NCI-H2227 (cell line): ENCODE results near the gene CANT1.

Experiments
- DNase-seq: peaks from one replicate; lab custom pipeline; 2025; ENCODE audit not compliant: unreplicated experiment; lab: John Stamatoyannopoulos, UW

The CANT1 gene

DNA sequence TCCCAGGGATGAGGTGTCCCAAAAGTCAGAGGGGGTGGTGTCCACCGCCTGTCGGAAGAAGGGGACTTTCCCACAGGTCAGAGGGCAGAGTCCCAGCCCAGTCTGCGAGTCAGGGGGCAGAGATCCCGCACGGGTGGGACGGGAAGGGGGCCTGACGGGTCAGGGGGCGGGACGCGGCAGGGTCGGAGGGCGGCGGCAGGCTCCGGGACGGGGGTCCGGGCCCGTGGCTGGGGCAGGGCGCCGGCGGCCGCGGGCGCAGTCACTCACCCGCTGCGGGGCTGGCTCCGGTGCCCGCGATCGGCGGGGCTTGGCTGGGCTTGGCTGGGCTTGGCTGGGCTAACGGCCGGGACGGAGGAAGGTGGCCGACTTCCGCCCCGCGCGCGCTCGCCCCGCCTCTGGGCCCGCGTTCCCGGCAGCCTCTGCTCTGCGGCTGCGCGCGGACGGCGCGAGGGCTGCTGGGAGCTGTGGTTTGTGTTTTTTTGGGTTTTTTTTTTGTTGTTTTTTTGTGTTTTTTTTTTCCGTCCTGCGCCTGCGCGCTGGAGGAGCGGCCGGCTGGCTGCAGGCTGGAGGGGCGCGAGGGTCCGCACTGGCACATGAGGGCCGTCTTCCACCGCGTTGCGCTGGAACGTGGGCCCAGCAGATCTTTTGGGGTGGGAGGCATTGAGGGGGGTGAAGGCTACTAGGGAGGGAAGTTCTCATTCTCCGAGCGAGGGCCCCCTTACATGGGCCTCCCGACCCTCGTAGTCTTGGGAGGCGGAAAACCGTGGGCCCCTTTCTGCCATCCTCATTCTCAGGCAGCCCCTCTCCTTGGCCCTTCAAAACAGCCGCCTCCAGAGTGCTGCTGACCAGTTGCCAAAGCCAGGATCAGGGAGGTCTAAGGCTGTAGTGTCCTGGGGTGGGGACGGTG lies at the start of gene CANT1:
TSS of gene CANT1 (minus strand) at position 368 of the 907 bp plus-strand sequence. CDS start 12,142 bp downstream, outside the sequence.
- peak; percentile 94 for DNase-seq

DNA sequence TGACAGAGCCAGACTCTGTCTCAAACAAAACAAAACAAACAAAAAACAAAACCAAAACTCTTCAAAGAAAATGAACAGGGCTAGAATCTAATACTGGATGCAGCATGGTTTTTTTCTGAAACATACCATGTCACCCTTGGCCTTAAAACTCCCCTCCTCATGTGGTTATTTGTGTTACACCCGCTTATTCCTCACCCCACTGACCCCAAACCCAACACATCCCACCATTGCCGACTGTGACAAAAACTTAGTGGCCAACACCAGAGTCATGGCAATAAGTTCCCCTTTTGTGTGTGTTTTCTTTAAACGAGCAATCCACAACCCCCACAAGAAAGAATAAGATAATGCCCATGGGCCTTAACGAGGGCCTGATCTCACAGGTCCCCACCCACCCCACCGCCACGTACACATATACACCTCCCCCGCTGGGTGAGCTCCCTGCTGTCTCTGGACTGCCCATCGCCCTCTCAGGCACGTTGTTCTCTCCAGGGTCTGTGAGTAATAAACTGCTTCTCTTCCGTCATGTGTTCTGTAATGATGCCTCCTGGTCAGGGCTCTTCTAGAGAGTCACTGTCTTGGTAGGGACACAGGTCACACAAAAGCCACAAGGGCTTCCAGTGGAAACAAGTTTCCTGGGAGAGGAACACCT lies 48.3 kb upstream of the CANT1 start:
- no peak for DNase-seq

DNA sequence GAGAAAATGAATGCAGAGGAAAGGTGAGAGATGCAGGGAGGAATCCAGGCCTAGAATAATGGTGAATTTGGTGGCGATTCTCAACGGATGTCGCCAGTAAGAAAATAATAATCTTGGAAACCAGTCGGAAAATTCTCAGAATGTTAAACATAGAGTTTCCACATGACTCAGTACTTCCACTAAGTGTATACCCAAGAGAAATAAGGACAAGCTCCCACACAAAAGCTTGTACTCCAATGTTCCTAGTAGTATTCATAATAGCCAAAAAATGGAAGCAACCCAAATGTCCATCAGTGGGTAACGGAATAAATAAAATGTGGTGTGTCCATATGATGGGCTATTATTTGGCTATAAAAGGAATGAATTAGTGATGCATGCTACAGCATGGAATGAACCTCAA lies 45.6 kb upstream of the CANT1 start:
- DNase-seq = no peak

DNA sequence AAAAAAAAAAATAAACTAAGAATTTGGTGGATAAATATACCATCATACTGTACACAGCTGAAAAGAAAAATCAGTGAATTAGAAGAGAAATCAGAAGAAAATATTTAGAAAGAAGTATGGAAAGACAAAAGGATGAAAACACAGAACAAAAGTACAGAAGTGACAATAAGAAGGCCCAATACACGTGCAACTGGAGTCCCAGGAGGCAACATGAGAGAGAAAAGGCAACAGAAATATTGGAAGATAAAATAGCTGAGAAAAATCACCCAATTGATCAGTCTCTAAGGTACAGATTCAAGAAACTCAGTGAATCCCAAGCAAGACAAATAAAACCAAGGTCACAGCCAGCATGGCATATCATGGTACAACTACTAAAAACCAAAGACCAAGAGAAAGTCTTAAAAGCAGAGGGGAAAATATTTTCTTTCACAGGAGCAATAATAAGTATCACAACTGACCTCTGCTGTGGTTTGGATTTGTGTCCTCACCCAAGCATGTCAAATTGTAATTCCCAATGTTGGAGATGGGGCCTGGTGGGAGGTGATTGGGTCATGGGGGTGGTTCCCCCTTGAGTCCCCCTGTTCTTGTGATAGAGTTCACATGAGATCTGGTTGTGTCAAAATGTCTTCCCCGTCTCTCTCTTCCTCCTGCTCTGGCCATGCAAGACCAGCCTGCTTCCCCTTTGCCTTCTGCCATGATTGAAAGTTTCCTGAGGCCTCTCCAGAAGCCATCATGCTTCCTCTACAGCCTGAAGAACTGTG lies 44.8 kb upstream of the CANT1 start:
- DNase-seq = no peak

DNA sequence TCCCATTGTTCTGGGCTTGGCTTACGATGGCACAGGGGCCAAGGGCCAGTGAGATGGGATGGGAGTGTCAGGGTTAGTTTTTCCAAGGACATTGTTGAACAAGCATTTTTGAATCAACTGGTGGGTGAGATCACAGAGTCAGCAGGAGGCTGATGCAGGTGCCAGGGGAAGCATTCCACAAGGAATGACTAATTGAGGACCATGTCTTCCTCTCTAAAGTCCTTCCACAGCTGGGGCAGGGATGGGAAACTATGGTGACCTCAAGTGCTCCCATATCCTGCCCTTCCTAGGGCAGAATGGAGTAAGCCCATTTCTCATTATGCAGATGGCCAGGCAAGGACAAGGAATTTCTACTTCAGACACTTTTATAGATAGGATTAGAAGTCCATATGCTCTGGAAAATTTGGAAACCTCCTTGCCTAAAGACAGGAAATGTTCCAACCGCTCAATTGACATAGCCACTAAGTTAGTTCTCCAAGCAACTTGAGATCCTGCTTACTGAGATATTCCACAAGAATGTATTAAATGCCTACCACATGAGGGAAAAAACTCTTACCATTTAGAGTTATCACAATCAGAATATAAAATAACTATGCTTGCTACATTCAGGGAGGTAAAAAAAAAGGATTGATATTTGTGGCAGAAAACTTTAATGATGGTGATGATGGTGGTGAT lies 43.8 kb upstream of the CANT1 start:
- no peak for DNase-seq

DNA sequence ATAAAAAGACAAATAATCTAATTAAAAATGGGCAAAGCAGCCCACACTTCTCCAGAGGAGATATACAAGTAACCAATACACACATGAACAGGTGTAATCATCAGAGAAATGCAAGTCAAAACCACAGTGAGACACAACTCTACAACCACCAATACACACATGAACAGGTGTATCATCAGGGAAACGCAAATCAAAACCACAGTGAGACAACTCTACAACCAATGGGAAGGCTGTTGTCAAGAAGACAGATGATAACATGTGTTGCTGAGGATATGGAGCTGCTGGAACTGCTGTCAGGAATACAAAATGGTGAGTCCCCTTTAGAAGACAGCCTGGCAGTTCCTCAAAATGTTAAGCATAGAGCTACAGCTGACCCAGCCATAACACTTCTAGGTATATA lies 42.6 kb upstream of the CANT1 start:
- no peak for DNase-seq

DNA sequence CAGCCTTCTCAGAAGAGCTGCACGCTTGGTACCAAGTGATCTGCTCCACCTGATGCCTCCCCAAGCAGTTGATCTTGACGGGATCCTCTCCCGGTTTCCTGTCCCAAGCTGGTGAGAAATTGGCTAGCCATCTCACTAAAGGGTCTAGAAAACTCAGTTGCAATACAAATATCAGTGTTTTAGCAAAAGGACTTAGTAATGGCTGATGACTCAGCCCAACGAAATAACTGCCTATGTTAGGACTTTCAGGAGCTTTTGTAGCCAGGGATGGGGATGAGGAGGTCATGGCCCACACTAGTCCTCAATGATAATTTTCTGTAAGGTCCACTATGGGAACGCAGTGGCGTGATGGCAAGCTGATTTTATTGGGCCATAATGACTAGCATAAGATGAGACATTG lies 41.7 kb upstream of the CANT1 start:
- DNase-seq = no peak

DNA sequence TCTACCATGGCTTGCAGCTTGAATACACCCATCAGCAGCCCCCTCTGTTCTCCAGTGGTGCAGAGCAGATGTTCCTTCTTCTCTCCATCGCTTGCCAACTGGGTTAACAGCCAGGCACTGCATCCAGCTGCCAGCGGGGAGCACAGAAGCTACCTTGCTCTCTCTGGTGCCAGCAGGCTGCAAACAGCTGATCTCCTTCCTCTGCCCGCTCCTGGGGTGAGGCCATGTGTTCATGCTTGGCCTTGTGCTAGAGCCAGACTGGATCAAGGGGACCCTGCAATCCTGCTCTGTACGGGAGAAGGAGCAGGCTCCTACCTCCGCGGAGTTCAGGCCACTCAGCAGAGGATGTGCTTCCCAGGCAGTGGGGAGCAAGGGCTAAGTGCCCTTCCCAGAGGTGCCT lies 41.0 kb upstream of the CANT1 start:
- DNase-seq = no peak

DNA sequence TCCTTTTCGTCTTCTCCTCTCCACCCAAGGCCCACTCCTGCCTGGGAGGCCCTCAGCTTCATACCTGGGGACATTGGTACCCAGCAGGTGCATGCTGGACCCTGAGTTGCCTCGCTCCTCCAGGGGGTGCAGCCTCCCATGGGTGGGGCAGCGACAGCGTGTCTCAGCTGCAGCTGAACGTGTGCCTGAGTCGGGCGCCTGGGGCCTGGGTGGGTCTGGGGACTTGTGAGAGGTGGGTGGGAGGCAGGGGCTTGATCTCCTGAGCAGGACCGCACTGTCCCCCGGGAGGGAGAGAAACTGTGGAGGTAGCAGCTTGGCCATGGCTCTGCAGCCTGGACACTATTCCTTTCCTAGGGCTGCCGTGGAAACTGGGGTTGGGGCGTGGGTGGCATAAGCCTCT lies 40.3 kb upstream of the CANT1 start:
- DNase-seq = no peak

DNA sequence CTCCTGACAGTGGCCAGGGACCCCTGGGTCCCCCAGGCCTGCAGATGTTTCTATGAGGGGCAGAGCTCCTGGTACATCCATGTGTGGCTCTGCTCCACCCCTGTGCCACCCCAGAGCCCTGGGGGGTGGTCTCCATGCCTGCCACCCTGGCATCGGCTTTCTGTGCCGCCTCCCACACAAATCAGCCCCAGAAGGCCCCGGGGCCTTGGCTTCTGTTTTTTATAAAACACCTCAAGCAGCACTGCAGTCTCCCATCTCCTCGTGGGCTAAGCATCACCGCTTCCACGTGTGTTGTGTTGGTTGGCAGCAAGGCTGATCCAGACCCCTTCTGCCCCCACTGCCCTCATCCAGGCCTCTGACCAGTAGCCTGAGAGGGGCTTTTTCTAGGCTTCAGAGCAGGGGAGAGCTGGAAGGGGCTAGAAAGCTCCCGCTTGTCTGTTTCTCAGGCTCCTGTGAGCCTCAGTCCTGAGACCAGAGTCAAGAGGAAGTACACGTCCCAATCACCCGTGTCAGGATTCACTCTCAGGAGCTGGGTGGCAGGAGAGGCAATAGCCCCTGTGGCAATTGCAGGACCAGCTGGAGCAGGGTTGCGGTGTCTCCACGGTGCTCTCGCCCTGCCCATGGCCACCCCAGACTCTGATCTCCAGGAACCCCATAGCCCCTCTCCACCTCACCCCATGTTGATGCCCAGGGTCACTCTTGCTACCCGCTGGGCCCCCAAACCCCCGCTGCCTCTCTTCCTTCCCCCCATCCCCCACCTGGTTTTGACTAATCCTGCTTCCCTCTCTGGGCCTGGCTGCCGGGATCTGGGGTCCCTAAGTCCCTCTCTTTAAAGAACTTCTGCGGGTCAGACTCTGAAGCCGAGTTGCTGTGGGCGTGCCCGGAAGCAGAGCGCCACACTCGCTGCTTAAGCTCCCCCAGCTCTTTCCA lies 39.5 kb upstream of the CANT1 start:
- DNase-seq = no peak

DNA sequence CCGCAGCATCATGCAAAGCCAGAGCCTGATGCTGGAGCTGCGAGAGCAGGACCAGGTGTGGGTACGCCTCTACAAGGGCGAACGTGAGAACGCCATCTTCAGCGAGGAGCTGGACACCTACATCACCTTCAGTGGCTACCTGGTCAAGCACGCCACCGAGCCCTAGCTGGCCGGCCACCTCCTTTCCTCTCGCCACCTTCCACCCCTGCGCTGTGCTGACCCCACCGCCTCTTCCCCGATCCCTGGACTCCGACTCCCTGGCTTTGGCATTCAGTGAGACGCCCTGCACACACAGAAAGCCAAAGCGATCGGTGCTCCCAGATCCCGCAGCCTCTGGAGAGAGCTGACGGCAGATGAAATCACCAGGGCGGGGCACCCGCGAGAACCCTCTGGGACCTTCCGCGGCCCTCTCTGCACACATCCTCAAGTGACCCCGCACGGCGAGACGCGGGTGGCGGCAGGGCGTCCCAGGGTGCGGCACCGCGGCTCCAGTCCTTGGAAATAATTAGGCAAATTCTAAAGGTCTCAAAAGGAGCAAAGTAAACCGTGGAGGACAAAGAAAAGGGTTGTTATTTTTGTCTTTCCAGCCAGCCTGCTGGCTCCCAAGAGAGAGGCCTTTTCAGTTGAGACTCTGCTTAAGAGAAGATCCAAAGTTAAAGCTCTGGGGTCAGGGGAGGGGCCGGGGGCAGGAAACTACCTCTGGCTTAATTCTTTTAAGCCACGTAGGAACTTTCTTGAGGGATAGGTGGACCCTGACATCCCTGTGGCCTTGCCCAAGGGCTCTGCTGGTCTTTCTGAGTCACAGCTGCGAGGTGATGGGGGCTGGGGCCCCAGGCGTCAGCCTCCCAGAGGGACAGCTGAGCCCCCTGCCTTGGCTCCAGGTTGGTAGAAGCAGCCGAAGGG lies 38.6 kb upstream of the CANT1 start:
- no peak for DNase-seq

DNA sequence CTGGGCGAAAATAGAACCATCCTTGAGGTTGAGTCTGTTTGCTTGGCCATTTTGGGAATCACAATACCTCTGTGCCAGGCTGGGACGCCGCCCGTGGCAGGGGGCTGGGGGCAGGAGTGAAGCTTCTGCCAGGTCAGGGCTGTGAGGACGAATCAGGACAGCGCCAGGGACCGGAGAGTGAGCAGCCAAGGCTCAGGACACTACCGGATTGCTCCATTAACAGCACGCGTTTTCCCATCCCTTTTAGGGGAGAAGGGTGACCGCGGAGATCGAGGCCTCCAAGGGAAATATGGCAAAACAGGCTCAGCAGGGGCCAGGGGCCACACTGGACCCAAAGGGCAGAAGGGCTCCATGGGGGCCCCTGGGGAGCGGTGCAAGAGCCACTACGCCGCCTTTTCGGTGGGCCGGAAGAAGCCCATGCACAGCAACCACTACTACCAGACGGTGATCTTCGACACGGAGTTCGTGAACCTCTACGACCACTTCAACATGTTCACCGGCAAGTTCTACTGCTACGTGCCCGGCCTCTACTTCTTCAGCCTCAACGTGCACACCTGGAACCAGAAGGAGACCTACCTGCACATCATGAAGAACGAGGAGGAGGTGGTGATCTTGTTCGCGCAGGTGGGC lies 37.8 kb upstream of the CANT1 start:
- DNase-seq = no peak

DNA sequence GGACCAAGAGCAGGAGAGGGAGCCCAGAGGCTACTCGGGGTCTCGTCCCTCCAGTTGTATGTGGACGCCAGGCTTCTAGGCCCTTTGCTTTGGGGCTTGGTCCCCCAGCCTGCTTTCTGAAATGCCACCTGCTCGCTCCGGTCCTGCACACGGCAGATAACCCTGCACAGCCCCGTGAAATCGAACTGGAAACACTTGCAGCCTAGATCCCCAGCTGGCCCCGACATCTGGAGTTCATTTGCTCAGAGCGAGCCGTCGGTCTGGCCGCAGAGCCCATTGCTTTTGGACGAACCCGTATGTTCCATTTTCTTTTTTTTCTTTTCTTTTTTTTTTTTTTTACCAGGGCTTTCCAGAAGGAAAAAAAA lies 37.3 kb upstream of the CANT1 start:
- no peak for DNase-seq

DNA sequence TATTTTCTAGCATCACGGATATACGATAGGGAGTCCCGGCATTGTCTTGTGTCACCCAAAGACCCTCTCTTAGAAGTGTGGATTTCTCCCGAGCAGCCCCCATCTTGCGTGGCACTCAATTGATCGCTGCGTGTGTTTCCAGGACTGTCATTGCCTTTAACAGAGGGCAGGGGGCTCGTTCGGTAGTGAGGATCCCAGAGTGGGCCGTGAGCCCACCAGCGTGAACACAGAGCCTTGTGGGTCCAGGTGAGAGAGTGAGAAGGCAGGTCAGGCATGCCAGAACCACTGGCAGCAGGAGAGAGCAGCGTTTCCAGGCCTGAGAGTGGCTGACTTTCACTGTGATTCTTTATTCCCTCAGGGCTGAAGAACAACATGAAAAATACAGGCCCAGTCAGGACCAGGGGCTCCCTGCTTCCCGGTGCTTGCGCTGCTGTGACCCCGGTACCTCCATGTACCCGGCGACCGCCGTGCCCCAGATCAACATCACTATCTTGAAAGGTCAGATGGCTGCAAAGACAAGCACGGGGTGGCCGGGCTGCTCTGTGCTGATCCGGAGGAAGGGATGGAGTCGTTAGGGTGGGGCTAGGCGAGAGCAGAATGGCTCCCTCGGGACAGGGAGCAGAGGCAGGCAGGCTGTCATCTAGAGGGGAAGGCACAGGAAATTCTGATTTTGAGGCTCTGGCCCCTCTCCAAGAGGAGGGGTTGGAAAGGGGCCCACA lies 36.8 kb upstream of the CANT1 start:
- DNase-seq = no peak

DNA sequence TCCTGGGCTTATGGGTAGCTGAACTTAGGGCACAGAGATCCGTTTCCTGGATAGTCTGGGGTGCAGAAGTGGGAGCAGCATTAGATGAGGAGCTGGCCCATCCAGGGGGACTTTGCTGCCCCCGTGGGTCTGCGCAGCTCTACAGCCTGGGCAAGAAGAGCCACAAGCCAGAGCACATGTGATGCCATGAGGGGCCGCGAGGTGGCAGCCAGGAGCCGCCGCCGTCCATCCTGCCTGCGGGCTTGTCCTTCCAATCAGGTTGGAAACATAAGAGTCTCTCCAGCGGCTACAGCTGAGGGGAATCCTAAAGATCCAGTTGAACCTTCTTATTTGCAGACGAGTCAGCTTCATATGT lies 36.3 kb upstream of the CANT1 start:
- peak; percentile 78 for DNase-seq

DNA sequence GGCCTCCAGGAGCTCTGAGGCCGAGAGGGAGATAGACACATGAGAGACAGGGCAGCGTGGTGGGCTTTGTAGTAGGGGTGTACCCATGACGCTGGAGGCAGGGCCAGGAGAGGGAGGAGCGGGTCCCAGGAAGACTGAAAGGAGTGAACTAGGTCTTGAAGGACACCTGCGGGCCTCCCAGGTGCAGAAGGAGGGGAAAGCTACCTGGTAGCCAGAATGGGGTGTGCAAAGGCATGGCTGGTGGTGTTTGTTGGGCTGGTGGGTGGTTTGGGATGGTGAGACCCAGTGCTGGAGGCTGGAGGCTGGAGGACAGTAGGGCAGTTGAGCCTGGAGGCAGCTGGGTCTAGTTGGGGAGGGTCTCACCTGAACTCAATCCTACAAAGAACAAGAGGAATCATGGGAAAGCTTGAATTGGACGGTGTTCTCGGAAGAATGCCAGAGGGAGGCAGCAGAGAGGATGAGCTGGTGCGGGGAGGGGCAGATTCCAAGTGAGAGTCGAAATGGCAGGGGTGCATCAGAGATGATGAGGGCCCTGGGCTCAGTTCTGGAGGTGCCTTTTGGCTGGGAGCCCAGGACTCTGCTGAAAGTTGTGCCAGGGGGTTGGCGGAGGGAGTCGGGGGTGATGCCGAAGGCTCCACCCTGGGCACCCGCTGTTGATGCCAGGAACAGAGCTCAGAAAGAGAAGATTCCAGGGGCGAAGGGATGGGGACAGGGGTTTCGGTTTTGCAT lies 35.6 kb upstream of the CANT1 start:
- DNase-seq = no peak

DNA sequence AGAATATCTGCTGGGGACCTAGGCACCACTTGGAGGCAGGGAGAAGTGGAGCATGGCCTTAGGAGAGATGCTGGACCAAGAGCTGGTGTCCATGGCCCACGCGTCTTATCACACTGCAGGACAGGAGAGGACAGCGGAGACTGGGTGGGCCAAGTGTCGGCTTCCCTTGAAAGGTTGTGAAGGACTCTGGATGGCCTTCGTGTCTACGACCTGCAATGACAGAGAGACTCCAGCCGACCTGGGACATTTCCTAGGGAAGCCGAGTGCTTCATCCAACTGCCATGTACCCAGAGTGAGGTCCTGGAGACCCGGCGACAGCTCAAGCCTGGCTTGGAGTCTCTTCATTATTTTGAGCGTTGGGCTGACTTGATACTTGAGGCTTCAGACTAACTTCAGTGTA lies 34.9 kb upstream of the CANT1 start:
- DNase-seq = no peak

DNA sequence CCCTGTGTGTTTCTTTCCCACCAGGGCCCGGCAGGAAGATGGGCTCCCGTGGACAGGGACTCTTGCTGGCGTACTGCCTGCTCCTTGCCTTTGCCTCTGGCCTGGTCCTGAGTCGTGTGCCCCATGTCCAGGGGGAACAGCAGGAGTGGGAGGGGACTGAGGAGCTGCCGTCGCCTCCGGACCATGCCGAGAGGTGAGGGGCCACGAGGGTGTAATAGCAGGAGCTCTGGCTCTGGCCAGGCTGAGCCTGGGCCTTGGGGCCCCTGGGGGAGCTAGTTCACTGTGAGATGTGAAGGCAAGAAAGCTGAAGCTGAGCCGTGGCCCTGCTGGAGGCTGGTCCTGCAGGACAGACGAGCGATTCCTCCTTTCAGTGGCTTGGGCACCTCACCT lies 34.4 kb upstream of the CANT1 start:
- no peak for DNase-seq
